ENCODE measurements around the gene PCSK6.

The PCSK6 gene

DNA sequence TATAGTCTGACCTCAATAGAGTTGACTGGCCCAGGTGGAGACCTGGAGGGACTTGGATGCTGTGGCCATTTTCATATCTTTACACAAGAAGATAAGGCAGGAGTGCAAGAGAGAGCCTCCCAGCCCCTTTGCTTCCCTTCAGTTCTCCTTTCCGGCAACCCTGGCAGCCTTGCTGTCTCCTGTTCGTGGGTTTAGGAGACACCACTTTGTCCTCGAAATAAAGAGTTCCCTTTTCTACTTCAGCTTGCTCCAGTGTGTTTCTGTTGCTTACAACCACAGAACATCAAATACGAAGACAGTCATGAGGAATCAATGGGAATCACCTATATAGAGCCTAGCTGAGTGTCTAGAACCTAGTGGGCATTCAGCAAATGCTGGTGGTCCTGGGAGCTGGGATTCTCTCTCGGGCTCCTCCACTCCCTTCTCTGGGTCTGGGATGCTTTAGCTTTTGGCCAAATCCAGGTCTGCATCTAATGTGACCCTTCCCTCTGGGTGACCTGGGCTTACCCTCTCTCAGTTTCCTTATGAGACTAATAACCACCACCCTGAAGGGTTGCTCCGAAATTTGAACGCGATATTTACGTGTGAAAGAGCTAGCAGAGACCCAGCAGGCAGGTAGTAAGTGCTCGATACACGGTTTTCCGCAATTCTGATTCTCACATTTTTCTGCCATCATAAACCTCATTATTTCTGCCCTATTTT lies 44.5 kb downstream of the PCSK6 start:
- intact Hi-C loops (cut with DNase I; ENCODE audit: low total_unique reads), result no loop called here
- DNase-seq, result no peak
- peaks cover 0 to 5% (median 0%) of the 10 kb centered on the region in 4 donors for H3K4me1 ChIP-seq
- H3K27me3 ChIP-seq, result peaks cover 0 to 4% of the 10 kb centered on the region in 2 donors
- H3K9me3 ChIP-seq, result no peaks in the 10 kb centered on the region
- H3K4me3 ChIP-seq, result no peak overlapping the region
- H3K36me3 ChIP-seq, result no peaks in the 10 kb centered on the region
- TF ChIP-seq CTCF (IDR thresholded peaks at IDR 0.05), result no peak
- no peak overlapping the region for H3K27ac ChIP-seq

GRCh38 chr15:101444015-101444414 lies 45.5 kb downstream of the PCSK6 start:
- intact Hi-C loops (cut with DNase I; ENCODE audit: low total_unique reads), result no loop called here
- Histone ChIP-seq H3K4me3 (no peak overlapping the region), H3K4me1 (peaks cover 0 to 5% (median 0%) of the 10 kb centered on the region in 4 donors), H3K36me3 (no peaks in the 10 kb centered on the region), H3K9me3 (no peaks in the 10 kb centered on the region), H3K27me3 (no peaks in the 10 kb centered on the region), H3K27ac (no peak overlapping the region)
- no peak for TF ChIP-seq CTCF (IDR thresholded peaks at IDR 0.05)
- DNase-seq, result no peak

- no peak overlapping the region for H3K27ac ChIP-seq
- intact Hi-C loops (cut with DNase I; ENCODE audit: low total_unique reads), result no loop called here
- DNase-seq, result no peak
Measured at GRCh38 chr15:101442272-101442671, 47.2 kb downstream of the PCSK6 start.

DNA sequence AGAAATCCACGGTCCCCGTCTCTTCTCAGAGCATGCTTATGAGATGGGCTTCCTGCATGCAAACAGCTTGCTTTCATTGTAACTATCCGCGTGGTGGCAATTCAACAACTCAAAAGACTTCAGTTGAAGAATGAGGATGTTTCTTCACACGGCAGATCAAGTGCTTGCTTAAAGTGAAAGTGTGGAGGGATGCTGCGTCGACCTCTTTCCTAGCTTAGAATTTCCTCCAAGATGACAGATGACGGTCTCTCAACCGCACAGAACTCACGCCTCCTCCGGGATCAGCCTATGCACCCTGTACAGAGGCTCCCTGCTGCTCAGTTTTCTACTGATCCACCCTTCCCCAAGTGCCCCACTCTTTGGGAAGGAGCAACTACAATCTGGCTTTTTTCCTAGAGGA lies 47.8 kb downstream of the PCSK6 start:
- H3K27ac ChIP-seq, result no peak overlapping the region

More at GRCh38 chr15:101442272-101442671, 47.2 kb downstream of the PCSK6 start:
- H3K36me3 ChIP-seq, result no peaks in the 10 kb centered on the region
- H3K27me3 ChIP-seq, result no peaks in the 10 kb centered on the region
- H3K4me1 ChIP-seq, result peaks cover 0 to 5% (median 0%) of the 10 kb centered on the region in 4 donors
- no peak overlapping the region for H3K4me3 ChIP-seq
- no peak for TF ChIP-seq CTCF (IDR thresholded peaks at IDR 0.05)
- H3K9me3 ChIP-seq, result no peaks in the 10 kb centered on the region

DNA sequence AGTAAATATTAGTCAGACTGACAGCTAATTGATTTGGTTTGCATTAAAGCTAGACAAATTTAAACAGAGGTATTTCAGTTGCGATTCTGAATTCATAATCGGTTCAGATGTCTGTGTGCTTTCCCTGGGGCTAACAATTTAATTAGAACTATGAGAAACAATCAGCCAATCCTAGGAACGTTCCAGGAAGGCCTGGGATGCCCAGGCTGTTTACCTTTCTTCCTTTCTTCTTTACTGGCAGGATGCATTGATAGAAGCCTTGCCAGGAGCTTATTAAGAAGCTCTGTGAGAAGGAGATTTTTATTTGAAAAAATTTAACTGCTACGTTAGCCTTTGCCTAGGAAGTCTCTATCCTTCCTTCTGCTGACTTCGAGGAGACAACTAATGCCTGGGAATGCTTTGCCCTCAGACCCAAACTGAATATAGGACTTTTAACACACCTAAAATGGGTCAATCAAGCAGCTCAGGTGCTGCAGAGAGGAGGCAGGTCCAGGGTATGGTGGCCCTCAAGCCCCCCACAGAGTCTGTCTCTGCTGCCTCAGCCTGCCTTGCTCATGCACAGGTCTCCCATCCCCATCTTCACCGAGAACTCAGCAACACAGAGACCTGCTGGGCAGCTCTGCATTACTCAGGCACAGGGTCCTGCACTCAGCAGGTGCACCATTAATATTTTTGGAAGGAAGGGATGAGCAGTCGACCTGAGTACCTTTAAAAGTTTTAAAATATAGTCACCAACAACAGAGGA lies 48.5 kb downstream of the PCSK6 start:
- no peak for DNase-seq
- Histone ChIP-seq H3K36me3 (no peaks in the 10 kb centered on the region), H3K9me3 (no peaks in the 10 kb centered on the region), H3K27me3 (no peaks in the 10 kb centered on the region), H3K4me1 (peaks cover 0 to 5% (median 0%) of the 10 kb centered on the region in 4 donors), H3K4me3 (no peak overlapping the region), H3K27ac (no peak overlapping the region)
- no peak for TF ChIP-seq CTCF (IDR thresholded peaks at IDR 0.05)
- intact Hi-C loops (cut with DNase I; ENCODE audit: low total_unique reads), result no loop called here

More for the DNA sequence above, 47.8 kb downstream of the PCSK6 start:
- Histone ChIP-seq H3K4me3 (no peak overlapping the region), H3K4me1 (peaks cover 0 to 5% (median 0%) of the 10 kb centered on the region in 4 donors), H3K36me3 (no peaks in the 10 kb centered on the region), H3K9me3 (no peaks in the 10 kb centered on the region), H3K27me3 (no peaks in the 10 kb centered on the region)
- intact Hi-C loops (cut with DNase I; ENCODE audit: low total_unique reads), result no loop called here
- no peak for TF ChIP-seq CTCF (IDR thresholded peaks at IDR 0.05)
- no peak for DNase-seq
